Islet precursor cell (in vitro differentiated cells): ENCODE data around the gene JMY.

ENCODE experiments used
- DNase-seq: peaks from one replicate; pipeline ENCODE4 v3.0.0-alpha.2; 2018

JMY gene

DNA sequence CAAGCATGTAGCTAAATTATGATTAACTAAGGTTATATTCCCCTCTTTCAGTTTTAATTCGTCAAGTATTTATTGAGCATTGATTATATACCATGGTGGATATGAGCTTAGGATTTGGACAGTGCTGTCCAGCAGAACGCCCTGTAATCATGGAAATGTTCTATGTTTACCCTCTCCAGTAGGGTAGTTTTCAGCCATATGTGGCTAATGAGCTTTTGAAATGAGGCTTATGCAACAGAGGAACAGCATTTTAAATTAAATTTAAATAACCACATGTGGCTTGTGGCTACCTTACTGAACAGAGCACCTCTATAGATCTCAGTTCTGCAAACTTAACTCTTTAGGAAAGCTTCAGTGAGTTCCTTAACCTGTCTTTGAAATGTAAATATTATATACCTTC lies 59.1 kb downstream of the JMY start:
- DNase-seq = no peak

DNA sequence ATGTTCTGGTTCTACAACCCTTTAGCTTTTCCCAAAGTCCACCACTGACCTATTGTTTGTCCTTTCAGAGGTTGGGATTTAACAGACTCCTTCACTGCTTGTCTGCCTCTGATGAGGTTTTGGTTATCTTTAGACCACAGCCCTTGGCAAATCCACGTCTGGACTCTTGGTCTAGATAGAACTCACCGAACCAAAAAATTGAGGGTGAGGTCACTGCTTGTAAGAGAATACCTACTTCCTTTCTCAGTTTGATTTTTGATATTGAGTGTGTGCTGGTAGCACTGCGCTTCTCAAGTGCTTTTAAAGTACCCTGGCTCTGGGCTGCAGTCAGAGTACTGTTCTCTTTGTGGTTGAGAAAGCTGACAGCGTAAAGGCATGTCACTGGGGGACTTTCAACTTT lies 61.7 kb downstream of the JMY start:
- peak; percentile 50 for DNase-seq

DNA sequence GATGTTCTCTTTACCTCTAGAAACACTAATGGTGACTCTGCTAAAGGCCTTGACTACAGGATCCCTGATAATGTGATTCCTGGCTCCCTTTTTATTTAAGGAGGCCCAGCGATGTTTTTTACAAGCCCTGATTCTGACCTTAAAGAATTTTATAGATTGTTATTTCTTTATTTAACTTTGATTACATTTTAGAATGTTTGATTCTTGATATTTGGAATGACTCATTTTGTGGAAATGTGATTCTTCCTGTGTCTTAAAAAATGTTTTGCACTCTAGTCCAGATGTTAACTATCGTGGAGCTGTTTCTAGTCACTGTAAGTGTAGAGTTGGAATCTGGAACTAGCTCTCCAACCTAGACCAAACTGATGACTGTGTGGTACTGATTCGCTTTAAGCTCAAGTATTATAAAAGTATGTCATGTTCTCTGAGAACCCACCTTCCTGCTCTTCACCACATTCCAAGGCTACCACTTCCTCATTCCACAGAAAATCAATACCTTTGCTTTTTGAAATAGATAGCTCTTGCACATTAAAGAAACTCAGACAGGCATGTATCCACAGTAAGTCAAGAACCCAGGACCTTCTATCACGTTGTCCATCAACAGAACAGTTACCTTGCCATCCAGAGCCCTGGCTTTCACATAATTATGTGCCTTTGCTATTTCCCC lies 65.2 kb downstream of the JMY start:
- DNase-seq = no peak

DNA sequence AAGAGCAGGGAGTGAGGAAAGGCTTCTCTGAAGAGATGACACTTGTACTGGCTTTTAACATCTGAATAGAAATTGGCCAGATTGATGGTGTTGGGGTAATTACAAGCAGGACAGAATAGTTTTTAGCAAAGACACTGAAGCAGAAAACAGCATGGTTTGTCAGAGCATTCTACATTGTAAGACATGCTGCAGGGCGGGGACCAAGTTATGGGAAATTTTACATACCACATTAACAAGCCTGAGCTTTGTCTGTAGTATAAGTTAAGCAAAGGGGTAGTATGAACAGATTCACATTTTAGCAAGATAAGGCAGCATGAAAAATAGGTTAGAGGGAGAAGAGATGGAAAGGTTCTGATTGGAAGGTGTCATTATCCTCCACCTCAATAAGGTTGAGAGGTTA lies 66.5 kb downstream of the JMY start:
- DNase-seq = no peak

DNA sequence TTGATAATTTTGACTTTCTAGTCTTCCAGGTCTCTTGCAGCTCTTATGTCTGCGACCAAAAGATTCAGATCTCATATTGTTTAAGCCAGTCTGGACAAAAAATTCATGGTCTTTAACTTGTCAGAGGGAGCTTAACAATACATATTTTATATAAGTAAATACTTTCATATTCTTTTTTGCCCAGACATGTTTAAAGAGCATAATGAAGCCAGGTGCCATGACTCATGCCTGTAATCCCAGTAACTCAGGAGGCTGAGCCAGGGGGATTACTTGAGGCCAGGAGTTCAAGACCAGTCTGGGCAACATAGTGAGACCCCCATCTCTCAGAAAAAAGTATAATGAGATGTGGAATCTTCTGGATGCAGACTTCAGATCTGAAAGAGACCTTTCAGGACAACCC lies 69.8 kb downstream of the JMY start:
- no peak for DNase-seq

DNA sequence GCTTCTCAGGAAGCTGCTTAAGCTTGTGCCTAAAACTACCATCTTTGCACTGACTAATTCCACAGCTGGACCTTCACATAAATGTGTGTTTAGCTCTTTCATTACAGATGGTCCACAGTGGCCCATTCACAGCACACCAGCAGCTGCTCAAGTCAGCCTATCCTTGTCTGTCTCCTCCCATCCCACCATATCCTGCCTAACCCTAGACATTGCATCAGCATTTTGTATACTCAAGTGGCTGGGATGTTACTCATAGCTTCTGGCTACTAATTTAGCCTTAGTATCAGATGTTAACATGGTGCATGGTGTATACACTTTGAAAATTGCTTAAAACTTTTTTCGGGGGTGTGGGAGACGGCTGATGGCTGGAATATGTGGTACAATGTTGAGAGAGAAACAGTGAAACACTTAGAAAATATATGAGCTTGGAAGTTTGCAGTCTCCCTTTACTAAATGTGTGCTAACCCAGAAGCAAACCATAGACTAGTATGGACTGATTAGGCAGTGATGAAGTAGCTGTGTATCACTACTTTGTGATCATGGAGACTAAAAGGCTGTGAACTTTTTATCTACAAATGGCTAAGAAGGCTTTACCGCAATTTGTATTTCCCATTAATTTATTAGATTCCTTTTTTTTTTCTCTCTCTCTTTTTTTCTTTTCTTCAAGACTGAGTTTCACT lies 83.1 kb downstream of the JMY start:
- peak; percentile 69 for DNase-seq

DNA sequence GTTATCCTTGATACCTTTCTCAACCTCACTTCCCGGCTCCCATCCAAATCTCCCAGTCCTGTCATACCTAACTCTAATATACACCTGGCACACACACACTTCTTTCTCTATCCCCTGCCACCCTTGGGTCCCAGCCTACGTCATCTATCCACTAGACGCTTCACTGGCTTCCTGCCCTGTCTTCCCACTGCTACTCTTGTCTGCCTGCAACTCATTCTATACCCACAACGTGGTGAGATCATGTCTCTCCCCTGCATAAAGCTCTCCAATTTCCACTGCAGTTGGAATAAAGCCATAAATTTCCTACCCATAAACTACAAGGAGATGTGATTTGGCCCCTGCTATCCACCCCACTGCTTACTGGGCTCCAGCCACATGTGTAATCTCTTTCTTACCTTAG lies 93.5 kb downstream of the JMY start:
- no peak for DNase-seq

DNA sequence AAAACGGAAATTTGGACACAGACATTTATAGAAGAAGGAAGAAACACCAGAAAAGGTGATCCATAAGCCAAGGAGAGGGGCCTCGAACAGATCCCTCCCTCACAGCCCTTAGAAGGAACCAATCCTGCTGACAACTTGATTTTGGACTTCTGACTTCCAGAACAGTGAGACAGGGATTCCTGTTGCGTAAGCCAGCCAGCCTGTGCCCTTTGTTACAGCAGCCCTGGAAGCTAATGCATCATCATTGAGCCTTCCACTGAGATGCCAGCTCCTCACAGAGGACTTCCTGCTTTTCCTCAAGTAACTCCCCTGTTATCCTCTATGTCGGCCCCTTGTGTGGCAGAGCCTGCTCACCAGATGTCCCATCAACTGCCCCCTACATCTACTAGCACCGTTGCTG lies 94.1 kb downstream of the JMY start:
- DNase-seq = no peak

DNA sequence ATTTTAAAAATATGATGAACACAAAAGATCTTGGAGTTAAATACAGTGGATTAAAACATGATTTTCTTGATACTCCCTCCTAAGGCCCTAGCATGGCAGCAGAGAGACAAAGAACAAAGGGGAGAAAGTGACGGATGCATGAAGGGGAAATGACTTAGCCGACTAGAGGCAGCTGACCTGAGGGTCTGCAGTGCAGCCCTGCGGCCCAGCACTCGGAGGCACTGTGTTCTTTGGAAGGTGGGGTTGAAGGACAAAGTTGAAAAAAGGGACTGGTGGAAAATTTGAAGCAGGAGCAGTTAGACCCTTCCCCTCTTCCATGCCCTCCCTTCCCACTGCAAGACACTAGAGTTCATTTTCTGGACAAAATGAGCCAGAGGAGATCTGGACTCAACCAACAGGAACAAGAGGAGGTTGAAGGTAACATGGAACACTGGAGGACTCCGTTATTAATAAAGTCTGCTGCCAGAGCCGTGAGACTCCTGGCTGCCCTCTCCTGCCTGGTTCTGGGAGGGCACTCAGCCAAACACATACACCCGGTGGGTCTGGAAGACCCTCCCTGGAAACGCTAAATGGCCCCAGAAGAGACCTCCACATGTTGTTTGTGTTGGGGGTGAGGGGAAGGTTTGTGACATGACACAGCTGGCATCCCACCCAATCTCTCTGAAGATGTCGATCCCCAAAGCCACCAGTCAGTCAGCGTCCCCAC lies 98.1 kb downstream of the JMY start:
- DNase-seq = no peak

DNA sequence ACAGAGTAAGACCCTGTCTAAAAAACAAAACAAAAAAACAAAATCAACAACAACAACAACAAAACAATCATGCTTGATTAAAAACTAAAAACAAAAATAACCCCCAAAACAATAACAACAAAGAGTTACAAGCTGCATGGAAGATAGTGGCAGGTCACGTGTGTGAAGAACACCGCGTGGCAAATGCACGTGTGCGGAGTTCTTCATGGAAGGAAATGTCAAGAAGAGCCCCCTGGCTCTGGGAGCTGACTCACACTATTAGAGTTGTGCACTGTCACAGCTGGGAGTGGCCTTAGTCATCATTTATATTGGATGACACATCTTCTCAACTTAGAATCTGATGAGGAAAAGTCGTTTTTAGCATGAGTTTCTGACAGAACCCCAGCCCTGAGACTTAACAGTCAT lies 110.5 kb downstream of the JMY start:
- DNase-seq = peak; percentile 59

DNA sequence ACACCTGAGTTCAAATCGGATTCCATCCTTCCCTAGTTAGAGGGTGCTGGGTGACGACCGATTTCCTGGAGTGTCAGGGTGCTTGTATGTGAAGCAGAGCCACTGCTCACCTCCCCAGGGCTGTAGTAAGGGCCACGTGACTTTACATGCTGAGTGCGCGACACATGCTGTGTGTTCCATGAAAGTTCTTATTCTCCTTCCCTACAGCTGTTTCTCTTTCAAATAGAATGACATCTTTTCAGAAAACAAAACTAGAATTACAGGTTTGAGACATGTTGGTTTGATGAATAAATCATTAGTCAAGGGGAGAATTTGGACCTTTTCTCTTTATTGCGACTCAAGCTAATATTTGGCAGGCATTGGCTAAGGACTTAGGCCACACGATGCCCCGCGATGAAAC lies 113.1 kb downstream of the JMY start:
- DNase-seq = no peak

DNA sequence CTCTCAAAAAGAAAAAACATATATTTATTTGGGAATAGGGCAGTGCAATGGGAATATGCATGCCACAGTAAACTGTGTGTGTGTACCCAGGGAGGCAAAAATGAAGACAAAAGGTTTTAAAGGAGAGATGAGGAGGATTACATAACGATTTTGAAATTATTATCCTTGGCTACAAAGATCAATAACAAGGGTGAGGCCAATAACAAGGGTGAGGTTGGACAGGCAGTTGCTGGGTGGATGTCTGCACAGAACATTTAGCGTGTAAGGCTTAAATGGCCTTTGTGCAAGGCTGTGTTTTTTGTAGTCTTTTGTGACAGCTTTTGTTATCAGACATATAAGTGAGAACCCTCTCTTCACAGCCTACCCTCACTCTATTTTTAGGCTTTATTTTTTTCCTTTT lies 114.0 kb downstream of the JMY start:
- no peak for DNase-seq

DNA sequence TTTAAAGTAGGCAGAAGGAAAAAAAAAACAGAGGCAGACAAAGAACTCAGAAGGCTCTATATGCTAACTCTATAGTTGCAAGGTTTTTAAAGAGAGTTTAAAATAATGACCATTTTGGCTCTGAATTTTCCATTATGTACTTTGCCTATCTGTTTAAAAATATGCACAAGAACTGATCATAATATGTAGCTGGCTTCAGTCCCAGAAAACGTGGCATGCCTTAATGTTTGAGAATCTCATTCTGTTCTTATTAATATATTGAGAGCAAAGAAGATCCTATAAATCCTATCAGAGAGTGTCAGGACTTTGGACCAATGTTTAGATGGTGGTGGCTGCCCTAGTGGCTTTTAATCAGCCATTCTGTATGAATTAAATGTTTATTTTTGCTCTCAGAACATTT lies 121.5 kb downstream of the JMY start:
- no peak for DNase-seq
